K562 (cell line): ENCODE measurements around the gene FUT2. TPM values are rescaled to one million over a fixed set of nuclear protein-coding genes. Genes with fewer than 3 reads are reported as not detected.

Experiments
- DPF2 ChIP-seq: fragments of 450-650 bp; IDR thresholded peaks from 2 replicates; pipeline ENCODE4 v1.6.1; 2016
- EZH2 ChIP-seq: IDR thresholded peaks from 2 replicates; pipeline ENCODE4 v1.6.1; 2012; ENCODE audit warnings: low read depth, mild to moderate bottlenecking, inconsistent platforms, low read length, borderline replicate concordance
- GTF2F1 ChIP-seq: IDR thresholded peaks from 2 replicates; pipeline ENCODE4 v1.6.1; 2011; ENCODE audit warnings: low read depth, low read length, improper control_type of control experiment
- HDAC1 ChIP-seq, 2 experiments: fragments of 450-650 bp; IDR thresholded peaks; 2 replicates each; pipeline ENCODE4 v1.6.1; 2016 to 2017; ENCODE audit warnings: inconsistent platforms in 1 of 2, mild to moderate bottlenecking in 1 of 2, moderate library complexity in 1 of 2
- MEF2D ChIP-seq: conservative IDR thresholded peaks from 2 replicates; pipeline ENCODE4 v1.6.1; 2016; ENCODE audit warnings: low read depth, missing genetic modification characterization, missing compliant biosample characterization
- MIER1 ChIP-seq: fragments of 450-650 bp; IDR thresholded peaks from 2 replicates; pipeline ENCODE4 v1.6.1; 2016; ENCODE audit warnings: antibody characterized with exemption, mild to moderate bottlenecking, low read depth
- NFE2L1 ChIP-seq: fragments of 450-650 bp; IDR thresholded peaks from 2 replicates; pipeline ENCODE4 v1.6.1; 2016; ENCODE audit warnings: missing genetic modification characterization, low read depth, mild to moderate bottlenecking, missing compliant biosample characterization, moderate library complexity, borderline replicate concordance
- PHB ChIP-seq: fragments of 250-450 bp; sonication (Bioruptor Pico); IDR thresholded peaks from 2 replicates; pipeline ENCODE4 v1.5.0; 2021
- PTRF ChIP-seq: fragments of 450-650 bp; IDR thresholded peaks from 2 replicates; pipeline ENCODE4 v1.6.1; 2016; ENCODE audit warnings: mild to moderate bottlenecking, missing genetic modification characterization, missing compliant biosample characterization
- TAF1 ChIP-seq: IDR thresholded peaks from 2 replicates; pipeline ENCODE4 v1.6.1; 2011; ENCODE audit warnings: mild to moderate bottlenecking, low read length, moderate library complexity; ENCODE audit not compliant: insufficient read depth, control insufficient read depth, severe bottlenecking; ENCODE audit errors: extremely low read depth
- TGIF2 ChIP-seq: sonication (generic); formaldehyde crosslinking; IDR thresholded peaks from 2 replicates; pipeline ENCODE4 v1.8.1; 2022; ENCODE audit warnings: mild to moderate bottlenecking, missing genetic modification reagents, moderate library complexity
- TOE1 ChIP-seq, 2 experiments: fragments of 450-650 bp in 1 of 2; sonication (generic) in 1 of 2; formaldehyde crosslinking in 1 of 2; IDR thresholded peaks; 2 replicates each; pipeline versions ENCODE4 v1.7.1 to v1.8.0; 2016 to 2022; ENCODE audit warnings: borderline replicate concordance in 2 of 2, mild to moderate bottlenecking in 2 of 2, antibody characterized with exemption in 1 of 2, inconsistent platforms in 1 of 2, low read depth in 1 of 2, missing genetic modification reagents in 1 of 2, moderate library complexity in 1 of 2
- ZFPM2 ChIP-seq: fragments of 250-450 bp; sonication (Bioruptor Pico); IDR thresholded peaks from 2 replicates; pipeline ENCODE4 v1.5.1; 2022; ENCODE audit warnings: mild to moderate bottlenecking
- ZNF507 ChIP-seq: conservative IDR thresholded peaks from 2 replicates; pipeline ENCODE4 v1.6.1; 2017; ENCODE audit warnings: missing genetic modification characterization, missing compliant biosample characterization
- ZNF766 ChIP-seq: fragments of 200-800 bp; sonication (Bioruptor generic); conservative IDR thresholded peaks from 2 replicates; pipeline ENCODE4 v1.6.1; 2016; ENCODE audit warnings: missing genetic modification characterization, missing compliant biosample characterization
- ZNF785 ChIP-seq: fragments of 250-450 bp; sonication (Bioruptor Pico); IDR thresholded peaks from 2 replicates; pipeline ENCODE4 v1.4.0; 2020; ENCODE audit warnings: mild to moderate bottlenecking
- ZSCAN29 ChIP-seq: fragments of 450-650 bp; IDR thresholded peaks from 2 replicates; pipeline ENCODE4 v1.6.1; 2017
- polyA plus RNA-seq, 8 experiments: library from polyadenylated mRNA; depleted of rRNA in 4 of 8; stranded (reverse) in 5 of 8; unstranded in 3 of 8; fragments of >200 nt; fragmentation: Nextera tagmentation in 2 of 8; fragmentation: Illumina TruSeq in 1 of 8; extraction: Ambion mirVana in 2 of 8; extraction: Trizol in 1 of 8; gene quantifications; 2 replicates each; pipeline versions ENCODE4 v1.2.1 to v1.2.3, GENCODE V29; 2011 to 2014; ENCODE audit warnings: inconsistent platforms in 1 of 8, missing spikeins in 1 of 8
- total RNA-seq, 7 experiments: library from RNA; depleted of rRNA in 6 of 7; stranded (reverse); fragments of >200 nt in 6 of 7; fragmentation: Illumina TruSeq in 2 of 7; extraction: Trizol in 2 of 7; gene quantifications; 2 replicates each; pipeline versions ENCODE4 v1.2.1 to v1.2.3, GENCODE V29; 2011 to 2021; ENCODE audit warnings: low replicate concordance in 1 of 7
- TF ChIP-seq, protein P1 (sequence below), 2 experiments: fragments of 450-650 bp in 1 of 2; IDR thresholded peaks; 2 replicates each; pipeline ENCODE4 v1.6.1; 2011 to 2017; ENCODE audit warnings: low read depth in 2 of 2, antibody characterized with exemption in 1 of 2, borderline replicate concordance in 1 of 2, low read length in 1 of 2, mild to moderate bottlenecking in 1 of 2, mixed read lengths in 1 of 2; ENCODE audit not compliant: control insufficient read depth in 1 of 2
- TF ChIP-seq, protein P2 (sequence below): fragments of 450-650 bp; IDR thresholded peaks from 2 replicates; pipeline ENCODE4 v1.6.1; 2014; ENCODE audit warnings: low read depth, mild to moderate bottlenecking, moderate library complexity, borderline replicate concordance
- TF ChIP-seq, protein P3 (sequence below): sonication (generic); formaldehyde crosslinking; IDR thresholded peaks from 2 replicates; pipeline ENCODE4 v1.8.1; 2023; ENCODE audit warnings: mild to moderate bottlenecking, missing genetic modification reagents

The FUT2 gene
- total and polyA plus RNA-seq, 9 of the 15 experiments (the other 6 are each of a cell fraction or from before 2014, with no cell fraction given) = 0.03 to 0.04 TPM; not detected in 7

DNA sequence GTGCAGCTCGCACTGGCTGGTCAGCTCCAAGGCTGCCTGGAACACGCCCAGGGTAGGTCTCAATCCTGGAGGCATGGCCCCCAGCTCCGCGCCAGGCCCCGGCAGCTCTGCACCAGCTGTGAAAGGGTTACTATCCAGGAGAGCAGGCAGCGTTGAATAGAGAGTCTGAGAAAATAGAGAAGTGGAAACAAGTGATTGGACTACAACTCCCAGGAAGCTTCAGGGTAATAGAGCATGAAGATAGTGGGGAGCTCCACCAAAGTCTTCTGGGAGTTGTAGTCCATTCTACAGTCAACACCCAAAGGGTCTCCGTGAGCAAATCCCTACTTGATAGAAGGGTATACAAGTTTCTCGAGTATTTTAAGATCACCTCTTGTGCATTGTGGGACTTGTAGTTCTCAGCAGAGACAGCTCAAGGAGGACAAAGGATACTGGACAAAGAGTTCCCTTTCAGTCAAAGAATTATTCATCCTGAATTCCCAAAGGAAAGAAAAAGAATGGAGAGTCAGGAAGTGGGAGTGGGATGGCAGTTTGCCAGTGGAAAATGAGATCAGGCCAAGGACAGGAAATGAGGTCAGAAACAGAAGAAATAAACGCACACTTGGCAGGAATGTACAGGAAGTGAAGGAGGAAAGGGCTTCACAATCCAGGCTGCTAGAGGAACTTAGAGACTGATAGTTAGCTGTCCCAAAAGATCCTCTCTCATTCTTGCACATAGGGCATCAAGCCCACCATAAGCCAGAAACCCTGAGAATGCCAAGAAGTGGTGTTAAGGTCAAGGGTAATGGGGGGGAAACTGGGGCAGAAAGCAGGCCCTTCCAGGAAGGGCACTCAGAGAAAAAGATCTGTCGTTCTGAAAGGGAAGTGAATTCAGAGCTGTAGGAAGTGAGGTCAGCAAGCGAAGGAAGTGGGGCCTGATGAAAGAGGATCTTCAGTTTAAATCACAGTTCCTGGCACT, 29.3 kb downstream of the FUT2 start (continued):
- TF ChIP-seq MEF2D (tag) (no peak), ZNF507 (tag) (no peak), ZSCAN29 (no peak), DPF2 (peak; percentile 52), ZFPM2 (CRISPR knock-in tag) (no peak), TAF1 (no peak), PHB (CRISPR knock-in tag) (no peak), PTRF (tag) (no peak), EZH2 (no peak), TGIF2 (CRISPR knock-in tag) (no peak), HDAC1 (IDR thresholded peaks at IDR 0.05) (peak in 1 of 2 experiments; percentile 17; a peak in 1 of 4 replicates), ZNF785 (CRISPR knock-in tag) (no peak), GTF2F1 (no peak), NFE2L1 (tag) (no peak), MIER1 (no peak), ZNF766 (CRISPR knock-in tag) (peak; percentile 78), TOE1 (IDR thresholded peaks at IDR 0.05; ENCODE audit: borderline replicate concordance) (no peak), TOE1 (CRISPR knock-in tag; IDR thresholded peaks at IDR 0.05; ENCODE audit: borderline replicate concordance, low read depth) (no peak)
- TF ChIP-seq, protein P1, sequence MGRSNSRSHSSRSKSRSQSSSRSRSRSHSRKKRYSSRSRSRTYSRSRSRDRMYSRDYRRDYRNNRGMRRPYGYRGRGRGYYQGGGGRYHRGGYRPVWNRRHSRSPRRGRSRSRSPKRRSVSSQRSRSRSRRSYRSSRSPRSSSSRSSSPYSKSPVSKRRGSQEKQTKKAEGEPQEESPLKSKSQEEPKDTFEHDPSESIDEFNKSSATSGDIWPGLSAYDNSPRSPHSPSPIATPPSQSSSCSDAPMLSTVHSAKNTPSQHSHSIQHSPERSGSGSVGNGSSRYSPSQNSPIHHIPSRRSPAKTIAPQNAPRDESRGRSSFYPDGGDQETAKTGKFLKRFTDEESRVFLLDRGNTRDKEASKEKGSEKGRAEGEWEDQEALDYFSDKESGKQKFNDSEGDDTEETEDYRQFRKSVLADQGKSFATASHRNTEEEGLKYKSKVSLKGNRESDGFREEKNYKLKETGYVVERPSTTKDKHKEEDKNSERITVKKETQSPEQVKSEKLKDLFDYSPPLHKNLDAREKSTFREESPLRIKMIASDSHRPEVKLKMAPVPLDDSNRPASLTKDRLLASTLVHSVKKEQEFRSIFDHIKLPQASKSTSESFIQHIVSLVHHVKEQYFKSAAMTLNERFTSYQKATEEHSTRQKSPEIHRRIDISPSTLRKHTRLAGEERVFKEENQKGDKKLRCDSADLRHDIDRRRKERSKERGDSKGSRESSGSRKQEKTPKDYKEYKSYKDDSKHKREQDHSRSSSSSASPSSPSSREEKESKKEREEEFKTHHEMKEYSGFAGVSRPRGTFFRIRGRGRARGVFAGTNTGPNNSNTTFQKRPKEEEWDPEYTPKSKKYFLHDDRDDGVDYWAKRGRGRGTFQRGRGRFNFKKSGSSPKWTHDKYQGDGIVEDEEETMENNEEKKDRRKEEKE (IDR thresholded peaks at IDR 0.05; ENCODE audit: borderline replicate concordance in 1 of 2, control insufficient read depth in 1 of 2, low read depth in 2 of 2, low read length in 1 of 2) = no peak
- TF ChIP-seq, protein P2, sequence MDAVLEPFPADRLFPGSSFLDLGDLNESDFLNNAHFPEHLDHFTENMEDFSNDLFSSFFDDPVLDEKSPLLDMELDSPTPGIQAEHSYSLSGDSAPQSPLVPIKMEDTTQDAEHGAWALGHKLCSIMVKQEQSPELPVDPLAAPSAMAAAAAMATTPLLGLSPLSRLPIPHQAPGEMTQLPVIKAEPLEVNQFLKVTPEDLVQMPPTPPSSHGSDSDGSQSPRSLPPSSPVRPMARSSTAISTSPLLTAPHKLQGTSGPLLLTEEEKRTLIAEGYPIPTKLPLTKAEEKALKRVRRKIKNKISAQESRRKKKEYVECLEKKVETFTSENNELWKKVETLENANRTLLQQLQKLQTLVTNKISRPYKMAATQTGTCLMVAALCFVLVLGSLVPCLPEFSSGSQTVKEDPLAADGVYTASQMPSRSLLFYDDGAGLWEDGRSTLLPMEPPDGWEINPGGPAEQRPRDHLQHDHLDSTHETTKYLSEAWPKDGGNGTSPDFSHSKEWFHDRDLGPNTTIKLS = peak; percentile 59; the same call in 1 of the 2 replicates
- TF ChIP-seq, protein P3, sequence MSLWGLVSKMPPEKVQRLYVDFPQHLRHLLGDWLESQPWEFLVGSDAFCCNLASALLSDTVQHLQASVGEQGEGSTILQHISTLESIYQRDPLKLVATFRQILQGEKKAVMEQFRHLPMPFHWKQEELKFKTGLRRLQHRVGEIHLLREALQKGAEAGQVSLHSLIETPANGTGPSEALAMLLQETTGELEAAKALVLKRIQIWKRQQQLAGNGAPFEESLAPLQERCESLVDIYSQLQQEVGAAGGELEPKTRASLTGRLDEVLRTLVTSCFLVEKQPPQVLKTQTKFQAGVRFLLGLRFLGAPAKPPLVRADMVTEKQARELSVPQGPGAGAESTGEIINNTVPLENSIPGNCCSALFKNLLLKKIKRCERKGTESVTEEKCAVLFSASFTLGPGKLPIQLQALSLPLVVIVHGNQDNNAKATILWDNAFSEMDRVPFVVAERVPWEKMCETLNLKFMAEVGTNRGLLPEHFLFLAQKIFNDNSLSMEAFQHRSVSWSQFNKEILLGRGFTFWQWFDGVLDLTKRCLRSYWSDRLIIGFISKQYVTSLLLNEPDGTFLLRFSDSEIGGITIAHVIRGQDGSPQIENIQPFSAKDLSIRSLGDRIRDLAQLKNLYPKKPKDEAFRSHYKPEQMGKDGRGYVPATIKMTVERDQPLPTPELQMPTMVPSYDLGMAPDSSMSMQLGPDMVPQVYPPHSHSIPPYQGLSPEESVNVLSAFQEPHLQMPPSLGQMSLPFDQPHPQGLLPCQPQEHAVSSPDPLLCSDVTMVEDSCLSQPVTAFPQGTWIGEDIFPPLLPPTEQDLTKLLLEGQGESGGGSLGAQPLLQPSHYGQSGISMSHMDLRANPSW (CRISPR knock-in tag) = no peak
